Keratinocyte (primary cell): ENCODE data around the gene LRFN4. TPM values are rescaled to one million over a fixed set of nuclear protein-coding genes. Genes with fewer than 3 reads are reported as not detected.

Experiments used
- DNase-seq: peaks from one replicate; pipeline ENCODE4 v3.0.0-alpha.2; 2011; ENCODE audit warnings: low read depth, missing footprints, low spot score
- FAIRE-seq: peaks from 2 replicates; lab custom pipeline; 2011; peaks lifted over from hg19 to GRCh38; lab: Jason Lieb, UNC
- H2AFZ ChIP-seq: 2 replicates; pipeline ENCODE4 v1.6.0; 2012; ENCODE audit warnings: low read length, control low read depth, inconsistent platforms; ENCODE audit not compliant: control insufficient read depth
- H3K27ac ChIP-seq: 2 replicates; pipeline ENCODE4 v1.5.1; 2011; ENCODE audit warnings: low read length; ENCODE audit not compliant: control insufficient read depth, insufficient read depth
- H3K27me3 ChIP-seq: 3 replicates; pipeline ENCODE4 v1.6.0; 2011; ENCODE audit warnings: low read length; ENCODE audit not compliant: control insufficient read depth, insufficient read depth; ENCODE audit errors: extremely low read depth
- H3K36me3 ChIP-seq, 2 experiments: 2 replicates in 1 of 2; 3 replicates in 1 of 2; pipeline ENCODE4 v1.5.1; 2011; ENCODE audit warnings: low read length in 2 of 2, mild to moderate bottlenecking in 1 of 2; ENCODE audit not compliant: control insufficient read depth in 2 of 2, insufficient read depth in 2 of 2; ENCODE audit errors: extremely low read depth in 1 of 2
- H3K4me1 ChIP-seq: 3 replicates; pipeline ENCODE4 v1.5.1; 2011; ENCODE audit warnings: low read length; ENCODE audit not compliant: control insufficient read depth, insufficient read depth; ENCODE audit errors: extremely low read depth
- H3K4me2 ChIP-seq: 3 replicates; pipeline ENCODE4 v1.6.0; 2011; ENCODE audit warnings: low read depth, low read length; ENCODE audit not compliant: control insufficient read depth, insufficient read depth; ENCODE audit errors: extremely low read depth
- H3K4me3 ChIP-seq, 3 experiments: fragments of 200-600 bp in 1 of 3; sonication (generic) in 1 of 3; 2 replicates in 2 of 3; 3 replicates in 1 of 3; pipeline ENCODE4 v1.5.1; 2011 to 2016; ENCODE audit warnings: low read length in 3 of 3, mild to moderate bottlenecking in 3 of 3, control low read depth in 2 of 3, inconsistent platforms in 1 of 3, low read depth in 1 of 3, mixed read lengths in 1 of 3, mixed run types in 1 of 3, moderate library complexity in 1 of 3; ENCODE audit not compliant: control insufficient read depth in 2 of 3, insufficient read depth in 2 of 3; ENCODE audit errors: extremely low read depth in 1 of 3
- H3K79me2 ChIP-seq: 2 replicates; pipeline ENCODE4 v1.6.0; 2012; ENCODE audit warnings: low read length; ENCODE audit not compliant: control insufficient read depth, insufficient read depth
- H3K9ac ChIP-seq: 3 replicates; pipeline ENCODE4 v1.6.0; 2011; ENCODE audit warnings: low read length; ENCODE audit not compliant: control insufficient read depth, insufficient read depth; ENCODE audit errors: extremely low read depth
- H3K9me1 ChIP-seq: 3 replicates; pipeline ENCODE4 v1.6.0; 2011; ENCODE audit warnings: low read length; ENCODE audit not compliant: control insufficient read depth, insufficient read depth; ENCODE audit errors: extremely low read depth
- H3K9me3 ChIP-seq: 2 replicates; pipeline ENCODE4 v1.5.1; 2012; ENCODE audit warnings: low read depth, low read length; ENCODE audit not compliant: control insufficient read depth
- H4K20me1 ChIP-seq: 3 replicates; pipeline ENCODE4 v1.6.0; 2011; ENCODE audit warnings: low read length; ENCODE audit not compliant: control insufficient read depth, insufficient read depth; ENCODE audit errors: extremely low read depth
- CTCF ChIP-seq, 3 experiments: IDR thresholded peaks in 1 of 3; conservative IDR thresholded peaks in 1 of 3; optimal IDR thresholded peaks in 1 of 3; 2 replicates in 2 of 3; 3 replicates in 1 of 3; pipeline versions ENCODE3 to v1.5.1; 2011; ENCODE audit warnings: low read length in 3 of 3, mild to moderate bottlenecking in 3 of 3, moderate library complexity in 2 of 3, control low read depth in 1 of 3, inconsistent platforms in 1 of 3; ENCODE audit not compliant: insufficient read depth in 2 of 3; ENCODE audit errors: extremely low read depth in 1 of 3
- EZH2 ChIP-seq: IDR thresholded peaks from one replicate; pipeline ENCODE4 v1.6.1; 2012; ENCODE audit warnings: inconsistent platforms, mild to moderate bottlenecking, low read length, moderate library complexity
- dilution Hi-C: fragments of 300-500 bp; cut with MboI; formaldehyde crosslinking; loops from one replicate; pipeline ENCODE4 v1.7.0; 2020; ENCODE audit warnings: low sequenced_read_pairs; ENCODE audit not compliant: extremely low pct_ligation_motif_present
- polyA plus RNA-seq, 5 experiments: library from polyadenylated mRNA; depleted of rRNA in 3 of 5; stranded (reverse) in 3 of 5; stranded (forward) in 1 of 5; unstranded in 1 of 5; fragments of >200 nt; gene quantifications; 1 replicate in 1 of 5; 2 replicates in 3 of 5; 3 replicates in 1 of 5; pipeline versions ENCODE4 v1.2.1 to v1.2.3, GENCODE V29; 2011 to 2012; ENCODE audit warnings: missing spikeins in 2 of 5, low read depth in 1 of 5, low replicate concordance in 1 of 5

Gene LRFN4
- polyA plus RNA-seq, 1 donor (not counting 4 experiments of a cell fraction or from before 2014, with no cell fraction given), result 1.1 TPM

- FAIRE-seq, result no peak
These were observed 27.6 kb downstream of the LRFN4 start for GRCh38 chr11:66884443-66884842.

GRCh38 chr11:66885469-66885868 lies 28.6 kb downstream of the LRFN4 start:
- peaks cover 3% of the 10 kb centered on the region for H3K79me2 ChIP-seq
- H3K4me3 ChIP-seq, result no peak overlapping the region
- FAIRE-seq, result no peak
- H4K20me1 ChIP-seq, result peaks cover 10% of the 10 kb centered on the region
- peaks cover 7 to 15% of the 10 kb centered on the region in 2 experiments for H3K36me3 ChIP-seq
- dilution Hi-C loops, result no loop called here
- H3K27me3 ChIP-seq, result no peaks in the 10 kb centered on the region
- H2AFZ ChIP-seq, result no peak overlapping the region
- no peak overlapping the region for H3K9ac ChIP-seq
- TF ChIP-seq EZH2 (no peak), CTCF (optimal IDR thresholded peaks at IDR 0.05 in 1 of 3, IDR thresholded peaks at IDR 0.05 in 1 of 3, conservative IDR thresholded peaks at IDR 0.05 in 1 of 3; ENCODE audit: extremely low read depth in 1 of 3, insufficient read depth in 2 of 3, low read length in 3 of 3) (no peak)
- no peak overlapping the region for H3K4me2 ChIP-seq
- H3K9me3 ChIP-seq, result no peaks in the 10 kb centered on the region
- no peak overlapping the region for H3K27ac ChIP-seq
- no peak for DNase-seq
- H3K4me1 ChIP-seq, result peaks cover 34% of the 10 kb centered on the region
- H3K9me1 ChIP-seq, result peaks cover 5% of the 10 kb centered on the region

More at GRCh38 chr11:66884443-66884842, 27.6 kb downstream of the LRFN4 start:
- Histone ChIP-seq H2AFZ (no peak overlapping the region), H3K9me3 (no peaks in the 10 kb centered on the region), H3K9me1 (peaks cover 6% of the 10 kb centered on the region), H3K4me1 (peaks cover 39% of the 10 kb centered on the region), H3K9ac (no peak overlapping the region), H3K27me3 (no peaks in the 10 kb centered on the region), H3K27ac (no peak overlapping the region), H4K20me1 (peaks cover 18% of the 10 kb centered on the region), H3K36me3 (peaks cover 7 to 15% of the 10 kb centered on the region in 2 experiments), H3K79me2 (peaks cover 7% of the 10 kb centered on the region), H3K4me2 (no peak overlapping the region), H3K4me3 (no peak overlapping the region)
- dilution Hi-C loops, result no loop called here
- no peak for TF ChIP-seq CTCF (optimal IDR thresholded peaks at IDR 0.05 in 1 of 3, IDR thresholded peaks at IDR 0.05 in 1 of 3, conservative IDR thresholded peaks at IDR 0.05 in 1 of 3; ENCODE audit: extremely low read depth in 1 of 3, insufficient read depth in 2 of 3, low read length in 3 of 3)
- no peak for DNase-seq
